Mucosa of stomach (tissue), 1 donor: ENCODE data around the gene RAMP1.

Experiments used
- H3K27me3 ChIP-seq: one replicate; pipeline ENCODE4 v1.7.0; 2013; ENCODE audit warnings: mild to moderate bottlenecking, low read length; ENCODE audit not compliant: control insufficient read depth, insufficient read depth
- H3K36me3 ChIP-seq: one replicate; pipeline ENCODE4 v1.7.0; 2013; ENCODE audit warnings: low read length; ENCODE audit not compliant: control insufficient read depth, insufficient read depth
- H3K4me1 ChIP-seq: one replicate; pipeline ENCODE4 v1.7.0; 2013; ENCODE audit warnings: mild to moderate bottlenecking, low read length; ENCODE audit not compliant: control insufficient read depth, insufficient read depth
- H3K4me3 ChIP-seq: one replicate; pipeline ENCODE4 v1.7.0; 2013; ENCODE audit warnings: low read length
- H3K9ac ChIP-seq: one replicate; pipeline ENCODE4 v1.7.0; 2013; ENCODE audit warnings: mild to moderate bottlenecking, low read length, moderate library complexity
- H3K9me3 ChIP-seq: one replicate; pipeline ENCODE4 v1.7.0; 2013; ENCODE audit warnings: mild to moderate bottlenecking, low read length, moderate library complexity; ENCODE audit not compliant: control insufficient read depth
- donor health status: Pancreatic carcinoma.

RAMP1 gene

GRCh38 chr2:237882510-237883481 is 23.4 kb downstream of the RAMP1 start:
- Histone ChIP-seq H3K9ac (no peak overlapping the region), H3K4me3 (no peak overlapping the region), H3K36me3 (no peaks in the 10 kb centered on the region), H3K9me3 (no peaks in the 10 kb centered on the region), H3K27me3 (no peaks in the 10 kb centered on the region), H3K4me1 (no peaks in the 10 kb centered on the region)

GRCh38 chr2:237883951-237884446 is 24.6 kb downstream of the RAMP1 start:
- Histone ChIP-seq H3K9ac (no peak overlapping the region), H3K4me3 (no peak overlapping the region), H3K36me3 (no peaks in the 10 kb centered on the region), H3K4me1 (no peaks in the 10 kb centered on the region), H3K9me3 (no peaks in the 10 kb centered on the region), H3K27me3 (no peaks in the 10 kb centered on the region)

- Histone ChIP-seq H3K27me3 (no peaks in the 10 kb centered on the region), H3K9me3 (no peaks in the 10 kb centered on the region), H3K36me3 (no peaks in the 10 kb centered on the region), H3K9ac (no peak overlapping the region), H3K4me3 (no peak overlapping the region), H3K4me1 (no peaks in the 10 kb centered on the region)
Observed at GRCh38 chr2:237884681-237885080, 25.3 kb downstream of the RAMP1 start.

- no peaks in the 10 kb centered on the region for H3K27me3 ChIP-seq
- no peaks in the 10 kb centered on the region for H3K9me3 ChIP-seq
- H3K36me3 ChIP-seq, result no peaks in the 10 kb centered on the region
- H3K4me1 ChIP-seq, result no peaks in the 10 kb centered on the region
- H3K9ac ChIP-seq, result no peak overlapping the region
- H3K4me3 ChIP-seq, result no peak overlapping the region
Observed at GRCh38 chr2:237885111-237885930, 25.9 kb downstream of the RAMP1 start.

GRCh38 chr2:237885931-237886684 is 26.7 kb downstream of the RAMP1 start:
- Histone ChIP-seq H3K9ac (no peak overlapping the region), H3K36me3 (no peaks in the 10 kb centered on the region), H3K4me3 (no peak overlapping the region), H3K4me1 (no peaks in the 10 kb centered on the region), H3K27me3 (no peaks in the 10 kb centered on the region), H3K9me3 (no peaks in the 10 kb centered on the region)

- H3K4me1 ChIP-seq, result no peaks in the 10 kb centered on the region
- H3K27me3 ChIP-seq, result no peaks in the 10 kb centered on the region
- H3K9me3 ChIP-seq, result no peaks in the 10 kb centered on the region
- no peak overlapping the region for H3K4me3 ChIP-seq
- H3K36me3 ChIP-seq, result no peaks in the 10 kb centered on the region
- H3K9ac ChIP-seq, result no peak overlapping the region
Observed at GRCh38 chr2:237886685-237887481, 27.5 kb downstream of the RAMP1 start.

GRCh38 chr2:237888389-237888788 is 29.0 kb downstream of the RAMP1 start:
- H3K27me3 ChIP-seq, result no peaks in the 10 kb centered on the region
- H3K9me3 ChIP-seq, result no peaks in the 10 kb centered on the region
- peaks cover 10% of the 10 kb centered on the region for H3K4me1 ChIP-seq
- no peak overlapping the region for H3K4me3 ChIP-seq
- no peaks in the 10 kb centered on the region for H3K36me3 ChIP-seq
- no peak overlapping the region for H3K9ac ChIP-seq

- H3K4me3 ChIP-seq, result no peak overlapping the region
- no peaks in the 10 kb centered on the region for H3K36me3 ChIP-seq
- peaks cover 10% of the 10 kb centered on the region for H3K4me1 ChIP-seq
- no peaks in the 10 kb centered on the region for H3K27me3 ChIP-seq
- no peaks in the 10 kb centered on the region for H3K9me3 ChIP-seq
- H3K9ac ChIP-seq, result no peak overlapping the region
Observed at GRCh38 chr2:237889016-237889415, 29.6 kb downstream of the RAMP1 start.

GRCh38 chr2:237889811-237890210 is 30.4 kb downstream of the RAMP1 start:
- no peak overlapping the region for H3K4me3 ChIP-seq
- H3K9me3 ChIP-seq, result no peaks in the 10 kb centered on the region
- no peak overlapping the region for H3K9ac ChIP-seq
- H3K27me3 ChIP-seq, result no peaks in the 10 kb centered on the region
- H3K36me3 ChIP-seq, result no peaks in the 10 kb centered on the region
- H3K4me1 ChIP-seq, result peaks cover 10% of the 10 kb centered on the region

GRCh38 chr2:237892478-237892877 is 33.1 kb downstream of the RAMP1 start:
- Histone ChIP-seq H3K4me1 (peaks cover 10% of the 10 kb centered on the region), H3K9ac (no peak overlapping the region), H3K9me3 (no peaks in the 10 kb centered on the region), H3K27me3 (no peaks in the 10 kb centered on the region), H3K36me3 (no peaks in the 10 kb centered on the region), H3K4me3 (no peak overlapping the region)

GRCh38 chr2:237892984-237893595 is 33.7 kb downstream of the RAMP1 start:
- no peak overlapping the region for H3K4me3 ChIP-seq
- no peaks in the 10 kb centered on the region for H3K36me3 ChIP-seq
- H3K27me3 ChIP-seq, result no peaks in the 10 kb centered on the region
- no peaks in the 10 kb centered on the region for H3K9me3 ChIP-seq
- H3K4me1 ChIP-seq, result peaks cover 10% of the 10 kb centered on the region
- H3K9ac ChIP-seq, result no peak overlapping the region
